NT2/D1 (cell line): Measurements from ENCODE around the gene SRRM2.

Experiments
- SUZ12 ChIP-seq: IDR thresholded peaks from 2 replicates; pipeline ENCODE4 v1.6.1; 2011; ENCODE audit not compliant: insufficient read length, insufficient read depth; ENCODE audit errors: extremely low read depth
- ZNF274 ChIP-seq: IDR thresholded peaks from 2 replicates; pipeline ENCODE4 v1.6.1; 2011; ENCODE audit warnings: mild to moderate bottlenecking, low read depth, low read length

DNA sequence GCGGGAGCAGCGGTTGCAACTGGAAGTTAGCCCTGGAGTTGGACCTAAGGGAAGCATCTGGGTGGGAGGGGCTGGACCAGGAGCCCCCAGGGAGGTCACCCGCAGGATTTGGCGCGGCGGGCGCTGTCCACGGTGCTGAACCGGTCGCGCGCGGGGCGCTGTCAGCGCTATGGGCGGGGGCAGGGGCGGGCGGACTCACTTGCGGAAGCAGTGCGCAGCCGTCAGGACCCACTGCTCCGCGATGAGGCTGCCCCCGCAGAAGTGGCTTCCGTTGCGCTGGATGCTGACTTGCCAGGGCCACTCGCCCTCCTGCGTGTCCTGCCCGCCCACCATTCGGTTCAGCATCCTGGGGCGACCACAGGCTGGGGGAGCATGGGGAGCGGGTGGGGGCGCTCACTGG, 36.9 kb upstream of the SRRM2 start:
- TF ChIP-seq ZNF274 (no peak), SUZ12 (no peak)
